UCSD-AML1 (cell line): ENCODE measurements around the gene HIP1.
"Not testable (repeated sequence)": the region's sequence is repeated elsewhere in the genome, so short reads cannot be mapped to it uniquely, and the experiment has no call there.

Source experiments
- DNase-seq: peaks from one replicate; lab custom pipeline; 2025; ENCODE audit not compliant: unreplicated experiment; lab: John Stamatoyannopoulos, UW

Gene HIP1

DNA sequence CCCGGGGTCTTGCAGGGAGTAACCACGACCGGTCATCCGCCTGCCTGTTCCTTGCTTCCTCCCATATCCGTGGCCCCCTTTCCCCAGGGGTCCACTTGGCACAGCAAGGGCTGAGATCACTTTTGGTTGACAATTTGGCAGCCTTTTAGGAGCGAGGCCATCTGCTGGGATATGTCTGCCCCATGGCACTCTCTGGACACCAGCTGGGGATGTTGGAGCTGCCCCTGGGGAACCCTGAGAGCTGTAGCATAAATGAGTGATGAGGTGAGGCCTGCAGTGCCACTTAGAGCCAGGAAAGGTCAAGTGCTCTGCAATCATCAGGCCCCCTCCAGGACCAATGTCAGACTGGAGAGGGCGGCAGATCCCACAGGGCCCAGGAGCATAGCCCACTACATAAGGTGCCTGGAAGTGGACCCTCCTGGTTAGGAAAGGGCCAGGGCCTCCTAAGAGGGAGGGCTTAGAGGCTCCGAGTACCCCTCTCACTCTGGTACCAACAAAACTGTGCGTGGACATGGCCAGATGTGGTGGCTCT lies 92.1 kb downstream of the HIP1 start:
- no peak for DNase-seq

DNA sequence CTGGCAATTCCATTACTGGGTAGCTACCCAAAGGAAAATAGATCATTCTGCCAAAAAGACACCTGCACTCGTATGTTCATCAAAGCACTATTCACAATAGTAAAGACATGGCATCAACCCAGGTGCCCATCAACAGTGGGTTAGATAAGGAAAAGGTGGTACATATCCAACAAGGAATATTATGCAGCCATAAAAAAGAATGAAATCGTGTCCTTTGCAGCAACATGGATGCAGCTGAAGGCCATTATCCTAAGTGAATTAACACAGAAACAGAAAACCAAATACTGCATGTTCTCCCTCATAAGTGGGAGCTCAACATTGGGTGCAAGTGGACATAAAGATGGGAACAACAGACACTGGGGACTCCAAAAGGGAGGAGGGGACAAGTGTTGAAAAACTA lies 93.2 kb downstream of the HIP1 start:
- DNase-seq = no peak

DNA sequence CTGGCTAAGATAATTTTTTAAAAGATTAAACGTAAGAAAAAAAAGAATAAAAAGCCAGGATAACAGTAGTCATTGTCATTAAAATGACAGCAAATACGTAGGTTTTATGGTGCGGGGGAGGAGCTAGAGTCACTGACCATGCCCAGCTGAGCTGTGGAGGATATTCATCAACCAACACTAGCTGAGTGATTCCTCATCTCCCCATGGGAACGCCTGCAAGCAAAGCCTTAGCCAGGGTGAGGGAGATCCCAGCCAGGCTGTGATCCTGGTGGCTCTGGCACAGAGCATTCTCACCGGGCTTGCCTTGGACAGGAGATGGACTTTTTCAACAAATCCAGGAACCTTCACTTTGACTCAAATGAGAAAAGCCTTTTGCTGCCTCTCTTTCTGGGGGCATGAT lies 94.2 kb downstream of the HIP1 start:
- DNase-seq = no peak

DNA sequence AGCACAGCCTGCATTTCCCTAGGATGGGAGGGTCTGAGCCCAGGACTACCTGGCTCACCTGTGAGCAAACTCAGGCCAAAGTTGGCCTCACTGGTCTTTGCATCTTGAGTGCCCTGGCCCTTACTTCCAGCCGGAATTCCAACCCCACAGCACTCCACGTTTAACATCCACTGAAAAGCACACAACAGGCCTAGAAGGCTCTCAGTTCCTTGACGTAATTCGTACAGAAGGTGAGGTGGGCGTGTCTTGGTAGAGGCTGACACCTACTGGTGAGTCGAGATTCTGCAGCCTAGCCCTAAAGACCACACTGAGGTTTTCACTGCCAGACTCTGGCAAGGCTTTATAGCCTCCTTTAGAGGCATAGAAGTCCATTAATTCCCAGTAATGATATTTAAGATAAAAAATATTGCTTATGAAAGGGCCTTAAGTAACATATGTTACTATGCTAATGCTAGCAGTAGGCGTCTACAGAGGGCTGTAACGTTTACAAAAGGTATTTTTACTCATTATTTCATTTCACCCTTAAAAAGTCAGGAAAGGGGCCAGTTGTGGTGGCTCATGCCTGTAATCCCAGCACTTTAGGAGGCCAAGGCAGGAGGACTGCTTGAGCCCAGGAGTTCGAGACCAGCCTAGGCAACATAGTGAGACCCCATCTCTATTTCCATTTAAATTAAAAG lies 95.8 kb downstream of the HIP1 start:
- peak; percentile 44 for DNase-seq

DNA sequence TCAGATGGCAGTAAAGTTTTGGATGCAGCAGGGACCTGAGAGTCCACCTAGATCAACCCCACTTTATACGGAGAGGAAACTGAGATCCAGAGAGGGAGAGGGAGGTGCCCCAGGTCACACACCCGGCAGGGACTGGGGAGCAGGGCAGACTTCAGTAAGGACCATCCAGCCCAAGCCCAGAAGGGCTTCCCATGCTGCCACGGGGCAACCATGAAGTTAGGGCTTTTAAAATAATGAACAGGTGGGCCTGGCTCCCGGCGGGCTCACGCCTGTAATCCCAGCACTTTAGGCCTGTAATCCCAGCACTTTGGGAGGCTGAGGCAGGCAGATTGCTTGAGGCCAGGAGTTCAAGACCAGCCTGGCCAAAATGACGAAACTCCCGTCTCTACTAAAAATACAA lies 98.5 kb downstream of the HIP1 start:
- no peak for DNase-seq

DNA sequence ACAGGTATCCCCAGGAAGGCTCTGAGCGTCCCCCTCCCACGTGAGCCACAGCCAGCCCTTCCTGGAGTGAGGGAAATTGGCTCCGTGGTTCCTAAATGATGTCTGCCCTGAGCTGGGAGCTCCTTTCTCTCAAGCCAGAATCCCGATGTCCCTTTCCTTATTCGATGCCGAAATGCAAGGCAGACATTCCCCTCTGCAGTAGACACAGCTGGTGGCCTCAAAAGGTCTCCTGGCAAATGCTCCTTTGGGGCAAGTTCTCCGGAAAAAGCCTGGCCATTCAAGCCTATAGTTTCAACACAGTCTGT lies 98.9 kb downstream of the HIP1 start:
- no peak for DNase-seq

DNA sequence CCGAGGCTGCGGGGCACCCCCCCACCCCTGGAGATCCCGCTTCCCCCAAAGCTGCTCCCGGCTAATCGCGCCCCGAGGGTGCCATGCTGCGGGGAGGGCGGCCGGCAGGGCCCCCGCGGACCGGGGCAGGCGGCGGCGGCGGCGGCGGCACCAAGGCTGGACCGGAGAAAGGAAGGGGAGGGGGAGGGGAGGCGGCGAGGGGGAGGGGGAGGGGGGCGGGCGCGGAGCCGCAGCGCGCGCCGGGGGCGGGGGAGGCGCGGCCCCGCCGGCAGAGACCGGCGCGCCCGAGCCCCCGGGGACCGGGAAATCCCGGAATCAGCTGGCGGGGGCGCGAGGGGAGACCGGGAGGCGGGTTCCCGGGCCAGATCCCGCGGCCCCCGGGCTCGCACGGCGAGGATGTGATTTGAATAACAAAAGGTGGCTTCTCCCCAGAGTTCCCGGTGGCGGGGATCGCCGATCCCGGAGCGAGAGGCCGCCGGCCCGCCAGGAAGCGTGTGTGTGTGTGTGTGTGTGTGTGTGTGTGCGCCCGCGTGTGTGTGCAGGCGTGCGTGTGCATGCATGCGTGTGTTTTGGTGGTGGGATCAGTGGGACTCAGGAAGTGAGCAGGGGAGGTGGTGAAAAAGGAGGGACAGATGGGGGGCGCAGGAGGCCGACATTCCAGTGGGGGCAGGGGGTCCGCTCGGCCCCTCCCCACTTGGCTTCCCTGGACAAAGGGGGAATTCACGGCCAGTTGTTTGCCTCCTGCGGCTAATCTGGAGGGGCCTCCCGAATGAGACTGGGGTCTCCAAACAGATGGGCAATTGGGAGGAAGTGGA lies 99.5 kb downstream of the HIP1 start:
- peak; percentile 41 for DNase-seq

DNA sequence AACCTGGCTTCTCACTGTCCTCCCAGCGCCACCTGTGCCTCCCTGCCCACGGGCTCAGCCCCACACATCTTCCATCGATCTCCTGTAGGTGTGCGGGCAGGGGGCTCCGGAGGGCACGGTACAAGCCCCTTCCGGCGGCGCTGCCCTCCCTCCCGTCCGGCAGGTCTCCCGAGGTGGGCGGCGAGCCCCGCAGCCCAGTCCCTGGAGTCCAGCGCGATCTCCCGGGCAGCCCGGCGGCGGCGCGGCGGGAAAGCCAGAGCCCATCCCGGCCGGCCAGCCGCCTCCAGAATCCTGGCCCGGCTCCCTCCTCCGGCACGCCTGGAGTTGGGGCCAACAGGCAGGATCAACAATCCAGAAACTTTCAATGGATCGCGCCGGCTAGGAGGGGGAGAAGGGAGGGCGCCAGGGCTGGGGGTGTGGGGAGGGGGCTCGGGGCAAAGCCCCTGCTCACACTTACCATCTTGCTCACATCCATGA lies 100.1 kb downstream of the HIP1 start:
- DNase-seq = no peak

DNA sequence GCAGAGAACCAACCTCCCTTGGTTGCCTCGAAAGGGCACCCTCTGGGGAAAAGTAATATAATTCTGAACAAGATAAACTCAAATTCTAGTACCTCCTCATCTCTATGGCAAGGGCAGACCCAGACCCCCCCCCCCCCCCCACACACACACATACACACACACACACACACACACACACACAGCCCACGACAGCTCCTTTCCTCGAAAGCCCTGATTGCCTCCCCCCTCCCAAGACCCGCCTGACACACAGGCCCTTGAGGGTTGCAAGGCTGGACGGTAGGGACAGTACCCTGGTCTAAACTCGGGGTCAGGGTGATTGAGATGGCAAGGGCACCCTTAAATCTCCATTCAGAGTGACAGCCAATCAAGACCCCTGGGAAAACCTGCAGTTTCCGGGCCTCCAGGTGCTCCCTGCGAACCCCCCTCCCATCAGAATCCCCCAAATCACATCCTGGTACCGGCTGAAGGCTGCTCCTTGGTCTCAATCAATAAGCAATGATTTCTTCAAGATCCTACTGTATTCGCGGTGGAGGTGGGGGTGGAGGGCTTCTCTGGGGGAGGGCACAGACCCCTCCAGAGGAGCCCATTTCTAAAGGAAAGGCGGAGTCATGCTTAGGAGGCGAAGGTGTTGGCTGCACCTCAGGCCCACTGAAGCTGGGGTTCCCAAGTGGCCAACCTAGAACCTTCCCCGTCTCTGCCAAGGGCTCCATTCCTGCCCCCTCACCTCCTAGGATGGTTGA lies 100.7 kb downstream of the HIP1 start:
- DNase-seq = peak; percentile 21

DNA sequence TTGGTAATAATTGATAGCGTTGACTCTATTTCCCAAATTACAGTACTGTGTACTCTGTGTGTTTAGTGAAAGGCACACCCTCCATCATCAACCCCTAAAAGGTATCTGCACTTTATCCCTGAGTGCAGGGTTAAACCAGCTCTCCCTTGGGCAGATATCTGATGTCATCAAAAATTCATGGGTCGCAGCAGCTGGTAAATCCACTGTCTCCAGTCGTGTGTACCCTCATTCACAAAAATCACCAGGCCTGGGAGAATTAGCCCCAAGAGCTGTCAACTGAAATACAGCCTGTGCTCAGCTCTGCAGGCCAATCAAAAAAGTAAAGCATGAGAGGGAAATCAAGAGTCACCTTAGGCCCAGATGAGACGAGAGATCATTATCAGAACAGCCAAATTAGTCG lies 103.7 kb downstream of the HIP1 start:
- no peak for DNase-seq

DNA sequence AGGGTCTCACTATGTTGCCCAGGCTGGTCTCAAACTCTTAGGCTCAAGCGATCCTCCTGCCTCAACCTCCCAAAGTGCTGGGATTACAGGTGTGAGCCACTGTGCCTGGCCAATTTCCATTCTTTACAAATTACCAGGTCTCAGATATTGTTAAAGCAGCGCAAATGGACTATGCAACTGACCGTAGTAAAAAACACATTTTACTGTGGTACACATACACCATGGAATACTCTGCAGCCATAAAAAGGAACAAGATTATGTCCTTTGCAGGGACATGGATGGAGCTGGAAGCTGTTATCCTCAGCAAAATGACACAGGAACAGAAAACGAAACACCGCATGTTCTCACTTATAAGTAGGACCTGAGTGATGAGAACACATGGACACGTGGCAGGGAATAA lies 106.2 kb downstream of the HIP1 start:
- not testable (repeated sequence) for DNase-seq

DNA sequence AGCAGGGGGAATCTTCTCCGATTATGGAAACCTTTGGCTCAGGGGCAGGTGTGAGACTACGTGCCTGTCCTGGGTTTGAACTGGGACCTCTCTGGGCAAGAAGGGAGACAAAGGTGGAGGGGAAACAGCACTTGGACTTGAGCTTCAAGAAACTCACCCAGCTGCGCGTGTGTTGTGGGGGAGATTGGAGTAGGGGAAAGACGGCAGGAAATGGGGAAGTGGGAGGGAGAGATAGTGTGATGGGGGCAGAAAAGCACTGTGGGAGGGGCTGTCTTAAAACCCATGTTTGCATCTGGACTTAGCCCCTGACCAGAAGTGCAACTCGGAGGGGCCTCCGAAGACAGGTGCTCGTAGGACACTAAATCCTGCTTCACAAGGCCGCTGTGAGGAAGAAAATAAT lies 107.0 kb downstream of the HIP1 start:
- peak; percentile 44 for DNase-seq

DNA sequence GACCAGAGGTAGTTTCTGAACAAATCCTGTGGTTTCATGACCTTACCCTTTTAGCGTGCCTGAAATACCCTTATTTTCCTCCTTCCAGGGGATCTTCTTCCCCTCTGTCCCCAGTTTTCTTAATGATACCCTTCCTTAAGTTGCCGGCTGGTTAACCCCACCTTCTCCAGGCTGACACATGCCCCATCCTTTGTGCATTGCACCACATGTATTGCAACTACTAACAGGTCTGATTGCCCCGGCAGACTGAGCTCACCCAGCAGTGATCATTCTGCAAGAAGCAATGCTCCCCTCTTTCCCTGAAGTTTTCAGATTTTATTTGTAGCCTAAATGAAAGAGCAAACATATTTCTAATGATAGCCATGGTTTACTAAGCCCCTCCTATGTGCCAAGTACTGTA lies 108.2 kb downstream of the HIP1 start:
- no peak for DNase-seq

DNA sequence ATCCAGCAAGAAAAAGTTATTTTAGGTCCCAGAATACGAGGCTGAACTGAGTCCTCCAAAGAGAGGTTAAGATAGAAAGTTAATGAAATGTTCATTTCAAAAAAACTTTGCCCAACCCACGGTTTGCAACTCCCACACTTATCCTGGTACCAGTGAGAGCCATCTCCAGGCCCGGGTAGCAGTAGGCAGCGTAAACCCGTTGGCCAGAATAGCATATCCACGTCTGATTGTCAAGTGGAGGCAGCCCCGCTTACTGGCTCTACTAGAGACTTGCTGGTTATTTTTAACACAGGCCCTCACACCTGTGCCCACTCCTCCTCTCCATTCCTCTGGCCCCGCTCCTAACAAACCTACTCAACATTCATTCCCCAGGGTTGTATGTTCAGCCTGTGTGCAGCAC lies 109.7 kb downstream of the HIP1 start:
- DNase-seq = no peak

DNA sequence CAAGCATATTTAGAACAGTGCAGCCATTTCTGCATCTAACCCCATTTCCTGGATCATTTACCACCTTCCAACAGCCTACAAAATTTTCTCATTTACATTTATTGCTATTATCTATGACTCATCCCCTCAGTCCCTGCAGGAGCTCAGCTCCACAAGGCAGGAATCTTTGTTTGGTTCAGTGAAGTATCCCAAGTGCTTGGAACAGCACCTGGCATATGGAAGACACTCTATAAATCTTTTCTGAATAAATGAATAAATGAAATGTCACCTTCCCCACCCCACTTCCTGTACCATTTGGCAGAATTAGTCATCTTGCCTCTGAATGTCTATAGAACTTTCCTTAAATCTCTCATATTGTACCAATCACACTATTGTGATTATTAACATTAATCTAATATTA lies 110.7 kb downstream of the HIP1 start:
- no peak for DNase-seq

DNA sequence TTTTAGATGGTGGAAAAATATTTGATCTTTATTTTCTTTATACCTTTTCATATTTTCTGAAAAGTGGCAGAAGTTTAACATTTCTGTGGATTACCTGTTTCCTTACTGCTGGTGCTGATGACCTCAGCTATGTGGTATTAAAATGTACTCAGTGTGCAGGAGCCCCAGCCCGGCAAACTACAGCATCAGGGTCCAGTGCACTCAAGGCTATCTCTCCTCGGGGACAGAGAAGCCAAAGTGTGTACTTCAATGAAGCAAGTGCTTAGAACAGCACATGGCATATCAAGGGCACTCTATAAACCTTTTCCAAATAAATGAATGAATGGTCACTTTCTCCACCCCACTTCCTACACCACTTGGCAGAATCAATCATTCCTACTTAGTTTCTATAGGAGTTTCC lies 111.8 kb downstream of the HIP1 start:
- no peak for DNase-seq

DNA sequence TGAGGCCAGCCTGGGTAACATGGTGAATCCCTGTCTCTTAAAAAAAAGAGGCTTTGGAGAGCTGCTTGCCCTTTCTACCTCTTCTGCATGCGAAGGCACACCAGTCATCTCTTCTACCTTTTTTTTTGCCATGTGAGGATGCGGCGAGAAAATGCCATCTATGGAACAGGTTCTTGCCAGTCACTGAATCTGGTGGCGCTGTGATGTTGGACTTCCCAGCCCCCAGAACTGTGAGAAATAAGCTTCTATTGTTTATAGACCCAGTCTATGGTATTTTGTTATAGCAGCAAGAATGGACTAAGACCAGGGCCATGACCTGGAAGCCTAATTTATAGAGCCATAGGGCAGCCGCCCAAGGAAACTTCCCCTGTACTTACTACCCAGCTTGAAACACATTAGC lies 112.9 kb downstream of the HIP1 start:
- DNase-seq = no peak

DNA sequence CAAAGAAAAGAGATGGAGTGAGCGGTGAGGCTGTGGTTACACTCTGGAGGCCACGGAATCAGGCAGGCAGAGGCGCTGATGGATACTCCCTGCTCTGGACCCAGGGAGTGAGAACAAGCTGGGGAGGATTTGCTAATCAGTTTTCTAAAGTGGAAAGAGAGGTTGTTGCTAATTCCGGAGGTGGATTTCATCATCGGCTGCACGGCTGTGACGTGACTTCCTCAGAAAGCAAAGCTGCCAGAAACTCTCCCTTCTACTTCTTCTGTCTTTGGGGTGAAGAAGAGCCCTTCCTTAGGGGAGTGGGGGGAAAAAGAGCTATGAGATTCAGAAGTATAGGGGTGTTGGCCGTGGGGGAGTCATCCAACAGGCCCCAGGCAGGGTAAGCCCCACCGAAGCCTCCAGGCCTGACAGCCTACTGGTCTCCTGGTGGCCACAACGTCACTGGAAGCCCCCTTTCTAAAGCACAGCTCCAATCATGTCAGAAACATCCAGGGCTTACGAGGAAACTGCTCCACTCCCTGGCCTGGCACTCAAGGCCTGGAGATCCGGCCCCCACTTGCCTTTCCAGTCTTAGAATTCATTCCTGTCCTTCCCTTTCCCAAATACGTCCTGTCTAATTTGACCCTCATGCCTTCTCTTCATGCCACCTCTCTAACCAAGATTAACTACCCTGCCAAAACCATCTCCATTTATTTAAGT lies 114.5 kb downstream of the HIP1 start:
- peak; percentile 58 for DNase-seq

DNA sequence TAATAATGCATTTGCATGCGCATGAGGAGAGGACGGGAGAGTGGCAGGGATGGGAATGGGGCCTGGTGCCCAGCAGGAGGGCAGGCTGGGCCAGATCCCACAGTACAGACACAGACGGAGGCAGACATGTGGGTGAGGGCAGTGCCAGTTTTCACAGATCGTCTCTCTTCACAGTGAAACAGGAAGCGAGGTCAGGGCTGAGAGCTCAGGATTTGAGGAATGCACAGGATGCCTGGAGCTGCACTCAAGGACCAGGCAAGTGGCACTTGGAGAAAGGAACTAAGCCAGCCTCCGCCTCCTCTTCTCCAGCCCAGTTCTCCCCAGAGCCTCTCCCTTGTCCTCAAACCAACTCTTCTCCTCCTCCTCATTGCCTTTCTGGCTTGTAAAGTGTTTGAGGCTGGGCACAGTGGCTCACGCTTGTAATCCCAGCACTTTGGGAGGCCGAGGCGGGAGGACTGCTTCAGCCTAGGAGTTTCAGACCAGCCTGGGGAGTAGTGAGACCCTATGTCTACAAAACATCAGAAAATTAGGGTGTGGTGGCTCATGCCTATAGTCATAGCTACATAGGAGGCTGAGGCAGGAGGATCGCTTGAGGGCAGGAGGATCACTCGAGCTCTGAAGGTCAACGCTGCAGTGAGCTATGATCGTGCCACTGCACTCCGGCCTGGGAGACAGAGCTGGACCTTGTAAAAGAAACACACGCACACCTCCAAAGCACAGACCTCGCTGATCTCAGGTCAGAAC lies 115.2 kb downstream of the HIP1 start:
- DNase-seq = no peak

DNA sequence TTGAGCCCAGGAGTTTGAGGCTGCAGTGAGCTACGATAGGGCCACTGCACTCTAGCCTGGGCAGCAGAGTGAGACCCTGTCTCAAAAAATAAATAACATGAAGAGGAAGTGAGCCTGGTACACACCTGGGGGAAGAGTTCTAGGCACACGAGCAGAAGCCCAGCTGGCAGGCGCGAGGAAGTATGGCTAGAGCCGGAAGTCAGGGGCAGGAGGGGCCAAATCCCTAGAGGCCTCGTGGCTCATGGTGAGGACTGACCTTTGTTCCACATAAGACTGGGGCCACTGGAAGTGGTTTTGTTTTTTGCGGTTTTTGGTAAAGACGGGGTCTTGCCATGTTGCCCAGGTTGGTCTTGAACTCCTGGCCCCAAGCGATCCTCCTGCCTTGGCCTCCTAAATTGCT lies 117.6 kb downstream of the HIP1 start:
- DNase-seq = peak; percentile 42

DNA sequence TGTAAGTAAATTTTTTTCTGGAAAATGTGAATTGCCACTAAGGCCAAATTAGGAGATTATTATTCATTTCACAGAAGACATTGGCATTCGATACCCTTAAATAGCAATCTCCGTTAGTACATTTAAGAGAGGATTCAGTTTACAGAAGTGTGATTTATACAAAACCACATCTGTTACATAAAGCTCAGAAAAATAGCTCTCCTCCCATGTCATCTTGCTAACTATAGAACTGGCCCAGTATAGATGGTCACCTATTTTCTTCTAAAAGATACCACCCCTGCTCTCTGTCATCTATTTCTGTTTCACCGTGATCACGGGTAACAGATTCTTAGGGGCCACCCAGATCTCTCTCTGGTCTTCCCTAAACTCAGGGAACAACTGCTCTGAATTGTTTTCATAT lies 119.1 kb downstream of the HIP1 start:
- DNase-seq = no peak
